Right atrium auricular region (tissue), 2 donors: Measurements from ENCODE around the gene STAM. TPM values are rescaled to one million over a fixed set of nuclear protein-coding genes. Genes with fewer than 3 reads are reported as not detected.

Source experiments
- DNase-seq: peaks from one replicate; pipeline ENCODE4 v3.0.0-alpha.2; 2019; ENCODE audit warnings: low spot score
- H3K27ac ChIP-seq, 2 donors: fragments of 200-600 bp; sonication (generic); 1 replicate in 1 of 2; 2 replicates in 1 of 2; pipeline ENCODE4 v1.5.1; 2016 to 2019
- H3K27me3 ChIP-seq, 2 donors: fragments of 200-600 bp; sonication (generic); one replicate each; pipeline versions ENCODE4 v1.5.1 to v1.6.0; 2017 to 2019
- H3K36me3 ChIP-seq: fragments of 200-600 bp; sonication (generic); one replicate; pipeline ENCODE4 v1.5.1; 2016
- H3K4me1 ChIP-seq, 2 donors: fragments of 200-600 bp; sonication (generic); one replicate each; pipeline versions ENCODE4 v1.5.1 to v1.6.0; 2017 to 2019
- H3K4me3 ChIP-seq, 2 donors: fragments of 200-600 bp; sonication (generic); 1 replicate in 1 of 2; 2 replicates in 1 of 2; pipeline ENCODE4 v1.5.1; 2017 to 2019; ENCODE audit warnings: mild to moderate bottlenecking in 1 of 2, moderate library complexity in 1 of 2
- H3K9me3 ChIP-seq, 2 donors: fragments of 200-600 bp; sonication (generic); one replicate each; pipeline ENCODE4 v1.5.1; 2019
- CTCF ChIP-seq, 2 donors: fragments of 200-600 bp; sonication (generic); IDR thresholded peaks; one replicate each; pipeline ENCODE4 v1.5.1; 2019; ENCODE audit warnings: antibody characterized with exemption in 2 of 2
- total RNA-seq, 2 donors: library from RNA; depleted of rRNA; stranded (reverse); fragments of >200 nt; gene quantifications; one replicate each; pipeline ENCODE4 v1.1.0, GENCODE V29; 2016

The STAM gene
- total RNA-seq, 2 donors from 2014 or later = 28.9 to 38.0 TPM

GRCh38 chr10:17708821-17709220 lies 64.9 kb downstream of the STAM start:
- Histone ChIP-seq H3K4me1 (no peaks in the 10 kb centered on the region), H3K4me3 (no peak overlapping the region), H3K36me3 (peaks cover 50% of the 10 kb centered on the region), H3K27me3 (no peaks in the 10 kb centered on the region), H3K9me3 (no peaks in the 10 kb centered on the region), H3K27ac (no peak overlapping the region)
- TF ChIP-seq CTCF (IDR thresholded peaks at IDR 0.05) = no peak
- DNase-seq = no peak

- Histone ChIP-seq H3K27me3 (no peaks in the 10 kb centered on the region), H3K9me3 (no peaks in the 10 kb centered on the region), H3K4me1 (no peaks in the 10 kb centered on the region), H3K27ac (no peak overlapping the region), H3K4me3 (no peak overlapping the region), H3K36me3 (peaks cover 54% of the 10 kb centered on the region)
- no peak for TF ChIP-seq CTCF (IDR thresholded peaks at IDR 0.05)
- no peak for DNase-seq
These were observed 65.5 kb downstream of the STAM start for GRCh38 chr10:17709492-17709891.

- no peaks in the 10 kb centered on the region for H3K4me1 ChIP-seq
- H3K36me3 ChIP-seq = peaks cover 56% of the 10 kb centered on the region
- no peaks in the 10 kb centered on the region for H3K27me3 ChIP-seq
- no peak overlapping the region for H3K27ac ChIP-seq
- no peak for TF ChIP-seq CTCF (IDR thresholded peaks at IDR 0.05)
- DNase-seq = no peak
- no peak overlapping the region for H3K4me3 ChIP-seq
- no peaks in the 10 kb centered on the region for H3K9me3 ChIP-seq
These were observed 66.2 kb downstream of the STAM start for GRCh38 chr10:17710181-17710580.

- no peak for TF ChIP-seq CTCF (IDR thresholded peaks at IDR 0.05)
- H3K27ac ChIP-seq = no peak overlapping the region
- peaks cover 45% of the 10 kb centered on the region for H3K36me3 ChIP-seq
These were observed 68.1 kb downstream of the STAM start for GRCh38 chr10:17712053-17712452.

GRCh38 chr10:17712717-17713471 lies 68.9 kb downstream of the STAM start:
- no peak for DNase-seq
- H3K9me3 ChIP-seq = no peaks in the 10 kb centered on the region
- no peaks in the 10 kb centered on the region for H3K4me1 ChIP-seq
- peak overlapping the region in 1 of 2 donors; percentile 17 for H3K27ac ChIP-seq
- H3K36me3 ChIP-seq = peaks cover 43% of the 10 kb centered on the region
- no peaks in the 10 kb centered on the region for H3K27me3 ChIP-seq
- peak overlapping the region; percentile 12 to 32 for H3K4me3 ChIP-seq
- no peak for TF ChIP-seq CTCF (IDR thresholded peaks at IDR 0.05)

More at GRCh38 chr10:17712053-17712452, 68.1 kb downstream of the STAM start:
- H3K27me3 ChIP-seq = no peaks in the 10 kb centered on the region
- no peak overlapping the region for H3K4me3 ChIP-seq
- H3K4me1 ChIP-seq = no peaks in the 10 kb centered on the region
- H3K9me3 ChIP-seq = no peaks in the 10 kb centered on the region
- no peak for DNase-seq

- no peaks in the 10 kb centered on the region for H3K9me3 ChIP-seq
- H3K27me3 ChIP-seq = no peaks in the 10 kb centered on the region
- no peak for DNase-seq
- H3K4me1 ChIP-seq = no peaks in the 10 kb centered on the region
- H3K36me3 ChIP-seq = peaks cover 37% of the 10 kb centered on the region
- H3K4me3 ChIP-seq = no peak overlapping the region
- no peak for TF ChIP-seq CTCF (IDR thresholded peaks at IDR 0.05)
- no peak overlapping the region for H3K27ac ChIP-seq
These were observed 69.8 kb downstream of the STAM start for GRCh38 chr10:17713758-17714157.
